ENCODE measurements around the gene PRKN. TPM values are rescaled to one million over a fixed set of nuclear protein-coding genes. Genes with fewer than 3 reads are reported as not detected.
"Not testable (repeated sequence)": the region's sequence is repeated elsewhere in the genome, so short reads cannot be mapped to it uniquely, and the experiment has no call there.

PRKN gene
- total RNA-seq, 1 donor from 2014 or later, result not detected

GRCh38 chr6:161870236-161870901 lies 857.2 kb downstream of the PRKN start:
- no peak overlapping the region for H3K4me3 Mint-ChIP-seq
- DNase-seq (ENCODE audit: low spot score), result no peak
- intact Hi-C loops (cut with micrococcal nuclease), result no loop called here
- H3K27me3 Mint-ChIP-seq (ENCODE audit: insufficient read depth), result no peaks in the 10 kb centered on the region
- no peaks in the 10 kb centered on the region for H3K36me3 Mint-ChIP-seq (ENCODE audit: low read depth)
- H3K4me1 Mint-ChIP-seq (ENCODE audit: low read depth), result no peaks in the 10 kb centered on the region
- no peaks in the 10 kb centered on the region for H3K9me3 Mint-ChIP-seq
- H3K27ac Mint-ChIP-seq, result no peak overlapping the region

- H3K9me3 Mint-ChIP-seq, result no peaks in the 10 kb centered on the region
- DNase-seq (ENCODE audit: low spot score), result no peak
- no peak overlapping the region for H3K27ac Mint-ChIP-seq
- H3K27me3 Mint-ChIP-seq (ENCODE audit: insufficient read depth), result no peaks in the 10 kb centered on the region
- no peaks in the 10 kb centered on the region for H3K4me1 Mint-ChIP-seq (ENCODE audit: low read depth)
- no peak overlapping the region for H3K4me3 Mint-ChIP-seq
- H3K36me3 Mint-ChIP-seq (ENCODE audit: low read depth), result no peaks in the 10 kb centered on the region
- intact Hi-C loops (cut with micrococcal nuclease), result no loop called here
Observed at GRCh38 chr6:161869491-161869890, 858.1 kb downstream of the PRKN start.

DNA sequence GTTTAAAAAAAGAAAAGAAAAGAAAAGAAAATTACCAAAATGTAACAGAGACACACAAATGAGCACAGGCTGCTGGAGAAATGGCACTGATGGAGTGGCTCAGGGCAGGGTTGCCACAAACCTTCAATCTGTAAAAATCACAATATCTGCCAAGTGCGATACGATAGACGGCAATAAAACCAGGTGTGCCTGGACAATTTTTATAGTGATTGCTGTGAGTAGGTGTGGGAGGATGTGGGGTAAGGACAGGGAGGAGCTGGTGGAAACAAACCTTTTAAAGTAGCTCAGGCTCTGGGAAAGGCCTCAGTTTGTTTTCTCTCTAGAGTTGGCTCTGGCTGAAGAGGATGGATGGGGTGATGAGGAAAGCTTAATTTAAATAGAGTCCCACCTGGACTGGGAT lies 861.0 kb downstream of the PRKN start:
- intact Hi-C loops (cut with micrococcal nuclease), result no loop called here
- H3K9me3 Mint-ChIP-seq, result no peaks in the 10 kb centered on the region
- no peaks in the 10 kb centered on the region for H3K27me3 Mint-ChIP-seq (ENCODE audit: insufficient read depth)
- H3K36me3 Mint-ChIP-seq (ENCODE audit: low read depth), result no peaks in the 10 kb centered on the region
- no peak for DNase-seq (ENCODE audit: low spot score)
- H3K27ac Mint-ChIP-seq, result no peak overlapping the region
- no peaks in the 10 kb centered on the region for H3K4me1 Mint-ChIP-seq (ENCODE audit: low read depth)
- H3K4me3 Mint-ChIP-seq, result no peak overlapping the region

DNA sequence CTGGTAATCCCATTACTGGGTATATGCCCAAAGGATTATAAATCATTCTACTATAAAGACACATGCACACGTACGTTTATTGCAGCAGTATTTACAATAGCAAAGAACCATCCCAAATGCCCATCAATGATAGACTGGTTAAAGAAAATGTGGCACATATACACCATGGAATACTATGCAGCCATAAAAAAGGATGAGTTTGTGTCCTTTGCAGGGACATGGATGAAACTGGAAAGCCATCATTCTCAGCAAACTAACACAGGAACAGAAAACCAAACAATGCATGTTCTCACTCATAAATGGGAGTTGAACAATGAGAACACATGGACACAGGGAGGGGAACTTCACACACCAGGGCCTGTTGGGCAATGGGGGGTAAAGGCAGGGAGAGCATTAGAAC lies 866.5 kb downstream of the PRKN start:
- H3K36me3 Mint-ChIP-seq (ENCODE audit: low read depth); DNase-seq (ENCODE audit: low spot score); intact Hi-C loops (cut with micrococcal nuclease); H3K4me3 Mint-ChIP-seq; H3K4me1 Mint-ChIP-seq (ENCODE audit: low read depth); H3K27me3 Mint-ChIP-seq (ENCODE audit: insufficient read depth); H3K9me3 Mint-ChIP-seq; H3K27ac Mint-ChIP-seq: not testable (repeated sequence)

DNA sequence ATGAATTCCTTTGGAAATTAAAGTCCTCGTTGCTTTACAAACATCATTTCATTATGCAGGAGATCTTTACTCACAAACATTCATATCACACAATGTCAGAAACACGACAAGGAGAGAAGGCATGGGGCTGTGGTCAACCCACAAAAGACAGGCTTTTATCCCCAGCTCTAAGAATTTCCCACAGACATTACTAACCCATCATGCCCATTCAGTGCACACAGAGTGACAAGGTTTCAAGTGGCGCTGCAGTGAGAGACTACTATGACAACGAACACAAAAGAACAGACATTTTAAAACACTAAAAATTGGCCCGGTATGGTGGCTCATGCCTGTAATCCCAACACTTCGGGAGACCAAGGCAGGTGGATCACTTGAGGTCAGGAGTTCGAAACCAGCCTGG lies 873.9 kb downstream of the PRKN start:
- Mint-ChIP-seq H3K9me3 (no peaks in the 10 kb centered on the region), H3K4me3 (no peak overlapping the region), H3K36me3 (ENCODE audit: low read depth) (no peaks in the 10 kb centered on the region), H3K27ac (no peak overlapping the region), H3K27me3 (ENCODE audit: insufficient read depth) (no peaks in the 10 kb centered on the region), H3K4me1 (ENCODE audit: low read depth) (no peaks in the 10 kb centered on the region)
- intact Hi-C loops (cut with micrococcal nuclease), result no loop called here
- DNase-seq (ENCODE audit: low spot score), result no peak

DNA sequence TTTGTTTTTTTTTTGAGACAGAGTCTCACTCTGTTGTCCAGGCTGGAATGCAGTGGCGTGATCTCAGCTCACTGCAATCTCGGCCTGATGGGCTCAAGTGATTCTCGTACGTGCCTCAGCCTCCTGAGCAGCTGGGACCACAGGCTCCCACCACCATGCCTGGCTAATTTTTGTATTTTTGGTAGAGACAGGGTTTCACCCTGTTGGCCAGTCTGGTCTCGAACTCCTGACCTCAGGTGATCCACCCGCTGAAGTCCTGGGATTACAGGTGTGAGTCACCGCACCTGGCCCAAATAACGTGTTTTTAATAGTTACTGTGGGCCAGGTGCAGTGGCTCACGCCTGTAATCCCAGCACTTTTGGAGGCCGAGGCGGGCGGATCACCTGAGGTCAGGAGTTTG lies 876.1 kb downstream of the PRKN start:
- intact Hi-C loops (cut with micrococcal nuclease); H3K4me1 Mint-ChIP-seq (ENCODE audit: low read depth); H3K36me3 Mint-ChIP-seq (ENCODE audit: low read depth); H3K4me3 Mint-ChIP-seq; H3K9me3 Mint-ChIP-seq; H3K27ac Mint-ChIP-seq; H3K27me3 Mint-ChIP-seq (ENCODE audit: insufficient read depth); DNase-seq (ENCODE audit: low spot score): not testable (repeated sequence)

GRCh38 chr6:161850562-161850961 lies 877.0 kb downstream of the PRKN start:
- Mint-ChIP-seq H3K27me3 (ENCODE audit: insufficient read depth) (no peaks in the 10 kb centered on the region), H3K9me3 (no peaks in the 10 kb centered on the region), H3K36me3 (ENCODE audit: low read depth) (no peaks in the 10 kb centered on the region), H3K27ac (no peak overlapping the region), H3K4me1 (ENCODE audit: low read depth) (no peaks in the 10 kb centered on the region), H3K4me3 (no peak overlapping the region)
- DNase-seq (ENCODE audit: low spot score), result no peak
- intact Hi-C loops (cut with micrococcal nuclease), result no loop called here

- H3K4me3 Mint-ChIP-seq, result no peak overlapping the region
Observed at GRCh38 chr6:161847628-161848027, 879.9 kb downstream of the PRKN start.

DNA sequence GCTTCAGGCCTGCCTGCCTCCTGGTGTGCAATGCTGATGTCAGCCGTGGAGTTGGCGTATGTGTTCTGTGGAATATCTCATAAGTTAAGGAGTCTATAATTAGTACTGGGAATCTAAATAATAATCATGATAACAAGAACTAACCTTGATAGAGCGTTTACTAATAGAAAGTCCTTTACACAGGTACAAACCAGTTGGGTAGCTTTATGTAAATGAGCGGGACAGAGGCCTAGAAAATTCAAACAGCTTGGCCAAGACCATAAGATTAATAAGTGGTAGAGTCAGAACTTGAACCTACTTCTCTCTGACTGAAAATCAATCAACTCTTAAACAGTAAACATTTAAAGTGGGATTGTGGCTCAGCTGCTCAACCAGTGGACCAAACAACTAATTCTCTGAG lies 882.8 kb downstream of the PRKN start:
- Mint-ChIP-seq H3K27ac (no peak overlapping the region), H3K36me3 (ENCODE audit: low read depth) (no peaks in the 10 kb centered on the region), H3K9me3 (no peaks in the 10 kb centered on the region), H3K4me3 (no peak overlapping the region), H3K4me1 (ENCODE audit: low read depth) (no peaks in the 10 kb centered on the region), H3K27me3 (ENCODE audit: insufficient read depth) (peaks cover 2% of the 10 kb centered on the region)
- no peak for DNase-seq (ENCODE audit: low spot score)
- intact Hi-C loops (cut with micrococcal nuclease), result no loop called here

More at GRCh38 chr6:161847628-161848027, 879.9 kb downstream of the PRKN start:
- intact Hi-C loops (cut with micrococcal nuclease), result no loop called here
- no peaks in the 10 kb centered on the region for H3K36me3 Mint-ChIP-seq (ENCODE audit: low read depth)
- no peak overlapping the region for H3K27ac Mint-ChIP-seq
- DNase-seq (ENCODE audit: low spot score), result no peak
- no peaks in the 10 kb centered on the region for H3K4me1 Mint-ChIP-seq (ENCODE audit: low read depth)
- no peaks in the 10 kb centered on the region for H3K9me3 Mint-ChIP-seq
- no peaks in the 10 kb centered on the region for H3K27me3 Mint-ChIP-seq (ENCODE audit: insufficient read depth)

GRCh38 chr6:161843066-161843465 lies 884.5 kb downstream of the PRKN start:
- Mint-ChIP-seq H3K4me3 (no peak overlapping the region), H3K27me3 (ENCODE audit: insufficient read depth) (peaks cover 2% of the 10 kb centered on the region), H3K27ac (no peak overlapping the region), H3K9me3 (no peaks in the 10 kb centered on the region), H3K36me3 (ENCODE audit: low read depth) (no peaks in the 10 kb centered on the region), H3K4me1 (ENCODE audit: low read depth) (no peaks in the 10 kb centered on the region)
- no peak for DNase-seq (ENCODE audit: low spot score)
- intact Hi-C loops (cut with micrococcal nuclease), result no loop called here

DNA sequence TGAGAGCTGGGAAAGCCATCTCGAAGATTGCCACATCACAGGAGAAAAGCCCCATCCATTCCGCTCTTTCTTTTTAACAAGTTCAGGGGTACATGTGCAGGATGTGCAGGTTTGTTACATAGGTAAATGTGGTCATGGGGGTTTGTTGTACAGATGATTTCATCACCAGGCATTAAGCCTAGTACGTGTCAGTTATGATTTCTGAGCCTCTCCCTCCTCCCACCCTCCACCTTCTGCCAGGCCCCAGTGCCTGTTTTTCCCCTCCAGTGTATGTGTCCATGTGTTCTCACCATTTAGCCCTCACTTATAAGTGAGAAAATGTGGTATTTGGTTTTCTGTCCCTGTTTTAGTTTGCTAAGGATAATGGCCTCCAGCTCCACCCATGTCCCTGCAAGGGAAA lies 887.2 kb downstream of the PRKN start:
- intact Hi-C loops (cut with micrococcal nuclease), result no loop called here
- DNase-seq (ENCODE audit: low spot score), result no peak

GRCh38 chr6:161838306-161839035 lies 889.1 kb downstream of the PRKN start:
- H3K27ac Mint-ChIP-seq, result no peak overlapping the region
- peaks cover 2% of the 10 kb centered on the region for H3K27me3 Mint-ChIP-seq (ENCODE audit: insufficient read depth)
- H3K36me3 Mint-ChIP-seq (ENCODE audit: low read depth), result no peaks in the 10 kb centered on the region

More for the DNA sequence above, 887.2 kb downstream of the PRKN start:
- Mint-ChIP-seq H3K4me1 (ENCODE audit: low read depth) (no peaks in the 10 kb centered on the region), H3K4me3 (no peak overlapping the region), H3K9me3 (no peaks in the 10 kb centered on the region), H3K27me3 (ENCODE audit: insufficient read depth) (peaks cover 2% of the 10 kb centered on the region), H3K36me3 (ENCODE audit: low read depth) (no peaks in the 10 kb centered on the region), H3K27ac (no peak overlapping the region)

GRCh38 chr6:161837854-161838253 lies 889.7 kb downstream of the PRKN start:
- intact Hi-C loops (cut with micrococcal nuclease), result no loop called here
- no peak overlapping the region for H3K27ac Mint-ChIP-seq
- H3K9me3 Mint-ChIP-seq, result no peaks in the 10 kb centered on the region
- peaks cover 2% of the 10 kb centered on the region for H3K27me3 Mint-ChIP-seq (ENCODE audit: insufficient read depth)
- no peak overlapping the region for H3K4me3 Mint-ChIP-seq
- no peak for DNase-seq (ENCODE audit: low spot score)
- H3K4me1 Mint-ChIP-seq (ENCODE audit: low read depth), result no peaks in the 10 kb centered on the region
- H3K36me3 Mint-ChIP-seq (ENCODE audit: low read depth), result no peaks in the 10 kb centered on the region

More at GRCh38 chr6:161838306-161839035, 889.1 kb downstream of the PRKN start:
- Mint-ChIP-seq H3K9me3 (no peaks in the 10 kb centered on the region), H3K4me1 (ENCODE audit: low read depth) (no peaks in the 10 kb centered on the region), H3K4me3 (no peak overlapping the region)
- intact Hi-C loops (cut with micrococcal nuclease), result no loop called here
- DNase-seq (ENCODE audit: low spot score), result no peak

GRCh38 chr6:161837449-161837735 lies 890.2 kb downstream of the PRKN start:
- no peak overlapping the region for H3K4me3 Mint-ChIP-seq
- no peak overlapping the region for H3K27ac Mint-ChIP-seq
- no peak for DNase-seq (ENCODE audit: low spot score)
- intact Hi-C loops (cut with micrococcal nuclease), result no loop called here
- peaks cover 2% of the 10 kb centered on the region for H3K27me3 Mint-ChIP-seq (ENCODE audit: insufficient read depth)
- no peaks in the 10 kb centered on the region for H3K9me3 Mint-ChIP-seq
- no peaks in the 10 kb centered on the region for H3K36me3 Mint-ChIP-seq (ENCODE audit: low read depth)
- H3K4me1 Mint-ChIP-seq (ENCODE audit: low read depth), result no peaks in the 10 kb centered on the region
